Kidney (tissue), 14 donors: Measurements from ENCODE around the gene LIMA1. TPM values are rescaled to one million over a fixed set of nuclear protein-coding genes. Genes with fewer than 3 reads are reported as not detected.
"Not testable (repeated sequence)": the region's sequence is repeated elsewhere in the genome, so short reads cannot be mapped to it uniquely, and the experiment has no call there.

Source experiments
- DNase-seq, 5 donors: peaks; one replicate each; pipeline ENCODE4 v3.0.0-alpha.2; 2013 to 2020
- FAIRE-seq: peaks from 2 replicates; lab custom pipeline; 2012; peaks lifted over from hg19 to GRCh38; lab: Jason Lieb, UNC
- H3K27ac ChIP-seq, 2 donors: one replicate each; pipeline ENCODE4 v1.7.0; 2013; ENCODE audit warnings: low read depth in 2 of 2, low read length in 2 of 2, inconsistent platforms in 1 of 2
- H3K27me3 ChIP-seq: one replicate; pipeline ENCODE4 v1.7.1; 2013; ENCODE audit warnings: low read length, inconsistent platforms; ENCODE audit not compliant: control insufficient read depth, insufficient read depth
- H3K36me3 ChIP-seq, 3 donors: one replicate each; pipeline versions ENCODE4 v1.7.0 to v1.7.1; 2013; ENCODE audit warnings: low read length in 3 of 3, control low read depth in 1 of 3, inconsistent platforms in 1 of 3; ENCODE audit not compliant: insufficient read depth in 3 of 3, control insufficient read depth in 2 of 3
- H3K4me1 ChIP-seq, 3 donors: one replicate each; pipeline versions ENCODE4 v1.7.0 to v1.7.1; 2013; ENCODE audit warnings: low read length in 3 of 3, inconsistent platforms in 1 of 3, low read depth in 1 of 3; ENCODE audit not compliant: control insufficient read depth in 2 of 3, insufficient read depth in 2 of 3
- H3K4me3 ChIP-seq, 3 donors: one replicate each; pipeline versions ENCODE4 v1.7.0 to v1.8.1; 2013; ENCODE audit warnings: low read length in 3 of 3, control low read depth in 1 of 3, inconsistent platforms in 1 of 3
- H3K9ac ChIP-seq, 3 donors: one replicate each; pipeline versions ENCODE4 v1.7.0 to v1.7.1; 2013; ENCODE audit warnings: low read length in 3 of 3, control low read depth in 1 of 3, inconsistent platforms in 1 of 3
- H3K9me3 ChIP-seq, 3 donors: one replicate each; pipeline versions ENCODE4 v1.7.0 to v1.7.1; 2013; ENCODE audit warnings: low read length in 3 of 3, control low read depth in 1 of 3, inconsistent platforms in 1 of 3; ENCODE audit not compliant: control insufficient read depth in 2 of 3, insufficient read depth in 1 of 3
- intact Hi-C: fragments of 100-400 bp; cut with DNase I; formaldehyde crosslinking; loops from one replicate; pipeline ENCODE4 v1.11.1; 2022
- polyA plus RNA-seq: library from polyadenylated mRNA; stranded (reverse); fragments of 350-450 nt; fragmentation: Illumina TruSeq; extraction: RNeasy Lipid Tissue Mini Kit (QIAGEN cat#74804); gene quantifications from one replicate; pipeline ENCODE4 v1.2.3, GENCODE V29; 2014; ENCODE audit warnings: low read depth, low replicate concordance; ENCODE audit not compliant: insufficient read depth
- total RNA-seq: library from RNA; stranded (reverse); fragmentation: NEBNext Ultra II Directional; extraction: Animal tissue kit (Norgen Biotek cat#: 25700); gene quantifications from one replicate; pipeline ENCODE4 v1.2.1, GENCODE V29; 2021
- TF ChIP-seq, protein P1 (sequence below): IDR thresholded peaks from 3 replicates; pipeline ENCODE4 v1.5.1; 2012; ENCODE audit warnings: mild to moderate bottlenecking, moderate library complexity, borderline replicate concordance; ENCODE audit not compliant: insufficient read depth; ENCODE audit errors: extremely low read depth
- donor health status: control.
- donor health status: control.
- donor health status: control.
- donor health status: control.
- donor health status: control.
- donor health status: DM: yes; HTN: yes; CAD: no.
- donor health status: Normal renal cell carcinoma (clear cell type).

The LIMA1 gene
- total and polyA plus RNA-seq, 2 donors from 2014 or later: 43.1 to 76.1 TPM

DNA sequence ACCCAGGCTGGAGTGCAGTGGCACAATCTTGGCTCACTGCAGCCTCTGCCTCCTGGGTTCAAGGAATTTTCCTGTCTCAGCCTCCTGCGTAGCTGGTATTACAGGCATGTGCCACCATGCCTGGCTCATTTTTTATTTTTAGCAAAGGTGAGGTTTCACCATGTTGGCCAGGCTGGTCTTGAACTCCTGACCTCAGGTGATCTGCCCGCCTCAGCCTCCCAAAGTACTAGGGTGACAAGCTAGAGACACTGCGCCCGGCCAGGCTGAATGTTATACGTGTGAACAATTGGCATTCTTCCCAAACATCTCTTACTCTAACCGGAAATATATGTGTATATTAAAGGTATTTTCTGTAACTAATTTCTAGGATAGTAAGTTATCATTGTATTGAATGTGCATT is 13.2 kb upstream of the LIMA1 start:
- FAIRE-seq: no peak

DNA sequence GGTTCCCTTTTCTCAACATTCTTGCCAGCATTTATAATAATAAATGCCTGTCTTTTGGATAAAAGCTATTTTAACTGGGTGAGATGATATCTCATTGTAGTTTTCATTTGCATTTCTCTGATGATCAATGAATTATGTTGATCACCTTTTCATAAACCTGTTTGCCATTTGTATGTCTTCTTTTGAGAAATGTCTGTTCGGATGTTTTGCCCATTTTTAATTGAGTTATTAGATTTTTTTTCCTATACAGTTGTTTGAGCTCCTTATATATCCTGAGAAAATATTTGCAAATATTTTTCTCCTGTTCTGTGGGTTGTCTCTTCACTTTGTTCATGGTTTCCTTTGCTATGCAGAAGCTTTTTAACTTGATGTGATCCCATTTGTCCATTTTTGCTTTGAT is 8.1 kb upstream of the LIMA1 start:
- DNase-seq (no peak), FAIRE-seq (no peak)
- Histone ChIP-seq H3K36me3 (no peaks in the 10 kb centered on the region), H3K9me3 (no peaks in the 10 kb centered on the region), H3K4me3 (no peak overlapping the region), H3K4me1 (no peaks in the 10 kb centered on the region), H3K27ac (no peak overlapping the region), H3K9ac (no peak overlapping the region), H3K27me3 (no peaks in the 10 kb centered on the region)
- TF ChIP-seq, protein P1, sequence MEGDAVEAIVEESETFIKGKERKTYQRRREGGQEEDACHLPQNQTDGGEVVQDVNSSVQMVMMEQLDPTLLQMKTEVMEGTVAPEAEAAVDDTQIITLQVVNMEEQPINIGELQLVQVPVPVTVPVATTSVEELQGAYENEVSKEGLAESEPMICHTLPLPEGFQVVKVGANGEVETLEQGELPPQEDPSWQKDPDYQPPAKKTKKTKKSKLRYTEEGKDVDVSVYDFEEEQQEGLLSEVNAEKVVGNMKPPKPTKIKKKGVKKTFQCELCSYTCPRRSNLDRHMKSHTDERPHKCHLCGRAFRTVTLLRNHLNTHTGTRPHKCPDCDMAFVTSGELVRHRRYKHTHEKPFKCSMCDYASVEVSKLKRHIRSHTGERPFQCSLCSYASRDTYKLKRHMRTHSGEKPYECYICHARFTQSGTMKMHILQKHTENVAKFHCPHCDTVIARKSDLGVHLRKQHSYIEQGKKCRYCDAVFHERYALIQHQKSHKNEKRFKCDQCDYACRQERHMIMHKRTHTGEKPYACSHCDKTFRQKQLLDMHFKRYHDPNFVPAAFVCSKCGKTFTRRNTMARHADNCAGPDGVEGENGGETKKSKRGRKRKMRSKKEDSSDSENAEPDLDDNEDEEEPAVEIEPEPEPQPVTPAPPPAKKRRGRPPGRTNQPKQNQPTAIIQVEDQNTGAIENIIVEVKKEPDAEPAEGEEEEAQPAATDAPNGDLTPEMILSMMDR: no peak
- intact Hi-C loops: no loop called here

More for the DNA sequence above, 13.2 kb upstream of the LIMA1 start:
- no peak for DNase-seq
- no peak overlapping the region for H3K4me3 ChIP-seq
- intact Hi-C loops: no loop called here
- H3K4me1 ChIP-seq: peaks cover 0 to 2% (median 0%) of the 10 kb centered on the region in 3 donors
- no peak overlapping the region for H3K9ac ChIP-seq
- no peaks in the 10 kb centered on the region for H3K9me3 ChIP-seq
- no peaks in the 10 kb centered on the region for H3K27me3 ChIP-seq
- no peak overlapping the region for H3K27ac ChIP-seq
- H3K36me3 ChIP-seq: no peaks in the 10 kb centered on the region
- TF ChIP-seq, protein P1: no peak

DNA sequence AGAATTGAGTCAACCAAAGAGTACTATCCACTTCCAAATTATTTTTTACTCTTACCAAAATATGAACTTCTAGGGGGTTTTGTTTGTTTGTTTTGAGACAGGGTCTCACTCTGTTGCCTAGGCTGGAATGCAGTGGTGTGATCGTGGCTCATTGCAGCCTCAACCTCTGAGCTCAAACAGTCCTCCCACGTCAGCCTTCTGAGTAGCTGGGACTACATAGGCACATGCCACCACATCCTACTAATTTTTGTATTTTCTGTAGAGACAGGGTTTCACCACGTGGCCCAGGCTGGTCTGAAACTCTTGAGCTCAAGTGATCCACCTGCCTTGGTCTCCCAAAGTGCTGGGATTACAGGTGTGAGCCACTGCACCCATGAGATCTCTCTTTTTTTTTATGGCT is 7.4 kb upstream of the LIMA1 start:
- FAIRE-seq, H3K27ac ChIP-seq, H3K9me3 ChIP-seq, H3K36me3 ChIP-seq, H3K4me1 ChIP-seq, H3K4me3 ChIP-seq, DNase-seq, intact Hi-C loops, H3K27me3 ChIP-seq, H3K9ac ChIP-seq: not testable (repeated sequence)

DNA sequence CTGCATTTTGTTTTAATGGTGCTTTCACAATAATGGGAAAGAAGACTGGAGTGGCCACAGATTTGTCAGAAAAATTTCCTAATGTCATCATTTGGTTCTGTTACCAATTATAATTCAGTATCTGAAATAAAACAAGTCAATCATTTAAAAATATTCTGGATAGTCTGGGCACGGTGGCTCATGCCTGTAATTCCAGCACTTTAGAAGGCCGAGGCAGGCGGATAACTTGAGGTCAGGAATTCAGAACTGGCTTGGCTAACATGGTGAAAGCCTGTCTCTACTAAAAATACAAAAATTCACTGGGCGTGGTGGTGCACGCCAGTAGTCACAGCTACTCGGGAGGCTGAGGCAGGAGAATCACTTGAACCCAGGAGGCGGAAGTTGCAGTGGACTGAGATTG is 4.0 kb upstream of the LIMA1 start:
- DNase-seq: no peak
- no peak overlapping the region for H3K9ac ChIP-seq
- H3K9me3 ChIP-seq: no peaks in the 10 kb centered on the region
- no peak overlapping the region for H3K4me3 ChIP-seq
- H3K36me3 ChIP-seq: no peaks in the 10 kb centered on the region
- FAIRE-seq: no peak
- H3K27me3 ChIP-seq: no peaks in the 10 kb centered on the region
- intact Hi-C loops: no loop called here
- peaks cover 0 to 6% (median 2%) of the 10 kb centered on the region in 3 donors for H3K4me1 ChIP-seq
- TF ChIP-seq, protein P1: no peak
- H3K27ac ChIP-seq: no peak overlapping the region
